GM12873 (cell line): ENCODE results near the gene PMFBP1.

Source experiments
- TF ChIP-seq, protein P1 (sequence below): IDR thresholded peaks from 2 replicates; pipeline ENCODE4 v1.5.1; 2012; ENCODE audit warnings: low read depth, mild to moderate bottlenecking, moderate library complexity, low read length, control low read depth; ENCODE audit not compliant: insufficient read depth; ENCODE audit errors: missing control alignments

The PMFBP1 gene

DNA sequence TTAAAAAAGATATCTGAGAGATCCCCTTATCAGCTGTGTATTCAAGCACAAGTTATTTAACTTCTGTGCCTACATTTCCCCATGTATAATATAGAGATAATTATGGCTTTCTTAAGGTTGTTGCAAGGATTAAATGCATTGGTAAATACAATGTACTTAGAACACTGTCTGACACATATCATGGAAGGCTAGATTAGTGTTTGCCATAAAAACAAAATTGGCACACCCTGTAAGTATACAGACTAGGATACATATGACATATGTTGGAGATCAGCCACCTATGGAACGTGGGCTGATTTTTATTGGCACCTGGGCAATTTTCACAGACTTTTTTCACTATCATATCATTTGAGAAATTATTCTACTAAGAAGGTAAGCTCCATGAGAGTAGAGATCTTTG is 2.2 kb downstream of the PMFBP1 start:
- TF ChIP-seq, protein P1, sequence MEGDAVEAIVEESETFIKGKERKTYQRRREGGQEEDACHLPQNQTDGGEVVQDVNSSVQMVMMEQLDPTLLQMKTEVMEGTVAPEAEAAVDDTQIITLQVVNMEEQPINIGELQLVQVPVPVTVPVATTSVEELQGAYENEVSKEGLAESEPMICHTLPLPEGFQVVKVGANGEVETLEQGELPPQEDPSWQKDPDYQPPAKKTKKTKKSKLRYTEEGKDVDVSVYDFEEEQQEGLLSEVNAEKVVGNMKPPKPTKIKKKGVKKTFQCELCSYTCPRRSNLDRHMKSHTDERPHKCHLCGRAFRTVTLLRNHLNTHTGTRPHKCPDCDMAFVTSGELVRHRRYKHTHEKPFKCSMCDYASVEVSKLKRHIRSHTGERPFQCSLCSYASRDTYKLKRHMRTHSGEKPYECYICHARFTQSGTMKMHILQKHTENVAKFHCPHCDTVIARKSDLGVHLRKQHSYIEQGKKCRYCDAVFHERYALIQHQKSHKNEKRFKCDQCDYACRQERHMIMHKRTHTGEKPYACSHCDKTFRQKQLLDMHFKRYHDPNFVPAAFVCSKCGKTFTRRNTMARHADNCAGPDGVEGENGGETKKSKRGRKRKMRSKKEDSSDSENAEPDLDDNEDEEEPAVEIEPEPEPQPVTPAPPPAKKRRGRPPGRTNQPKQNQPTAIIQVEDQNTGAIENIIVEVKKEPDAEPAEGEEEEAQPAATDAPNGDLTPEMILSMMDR, result no peak

DNA sequence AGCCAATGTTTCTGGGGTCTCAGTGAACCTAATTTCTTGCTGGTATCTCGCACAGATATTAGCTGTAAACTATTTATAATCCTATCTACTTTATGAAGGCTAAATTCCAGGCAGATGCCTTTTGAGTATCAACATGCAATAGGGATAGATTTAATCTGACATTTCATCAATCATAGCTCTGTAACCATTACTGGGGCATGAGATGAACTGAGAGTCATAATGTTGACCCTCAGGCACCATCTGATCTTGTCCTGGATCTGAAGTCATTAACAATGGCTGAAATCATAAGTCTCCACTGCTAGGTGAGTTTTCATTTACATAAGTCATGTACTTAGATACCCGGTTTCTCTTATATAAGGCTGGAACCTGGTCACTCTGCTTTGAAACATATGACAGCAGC is 3.6 kb downstream of the PMFBP1 start:
- TF ChIP-seq, protein P1, result no peak

DNA sequence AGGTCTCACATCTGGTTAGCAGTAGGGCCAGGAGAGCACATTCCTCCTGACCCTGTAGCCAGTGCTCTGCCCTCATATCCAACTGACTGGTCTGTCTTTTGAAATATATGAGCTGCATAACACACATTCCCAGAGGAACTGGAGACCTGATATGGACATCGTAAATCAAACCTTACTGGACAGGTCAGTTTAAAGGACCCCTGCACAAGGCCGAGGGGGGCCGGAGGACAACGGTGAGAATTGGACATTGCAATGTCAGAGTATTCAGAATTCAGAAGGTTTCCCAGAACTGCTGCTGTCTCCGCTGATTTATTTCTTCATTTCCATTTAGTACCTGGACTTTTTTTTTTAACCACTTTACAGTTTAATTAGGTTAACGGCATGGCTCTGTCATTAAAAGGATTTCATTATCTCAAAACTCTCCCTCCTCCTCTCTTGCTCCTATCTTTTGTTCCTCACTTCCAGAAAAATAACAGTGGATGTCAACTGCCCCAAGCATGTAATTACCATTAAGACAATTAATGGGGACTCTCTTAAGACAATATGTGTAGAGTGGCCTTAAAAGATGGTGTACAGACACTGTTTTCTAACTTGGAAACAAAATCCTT is 4.9 kb downstream of the PMFBP1 start:
- TF ChIP-seq, protein P1, result no peak

DNA sequence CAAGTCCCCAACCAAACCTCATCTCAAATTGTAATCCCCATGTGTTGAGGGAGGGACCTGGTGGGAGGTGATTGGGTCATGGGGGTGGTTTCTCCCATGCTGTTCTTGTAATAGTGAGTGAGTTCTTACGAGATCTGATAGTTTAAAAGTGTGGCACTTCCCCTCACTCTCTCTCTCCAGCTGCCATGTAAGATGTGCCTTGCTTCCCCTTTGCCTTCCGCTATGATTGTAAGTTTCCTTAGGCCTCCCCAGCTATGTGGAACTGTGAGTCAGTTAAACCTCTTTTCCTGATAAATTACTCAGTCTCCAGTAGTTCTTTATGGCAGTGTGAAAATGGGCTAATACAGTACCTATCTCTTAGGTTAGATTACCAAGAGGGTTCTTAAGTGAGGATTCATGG is 5.8 kb downstream of the PMFBP1 start:
- TF ChIP-seq, protein P1, result no peak

DNA sequence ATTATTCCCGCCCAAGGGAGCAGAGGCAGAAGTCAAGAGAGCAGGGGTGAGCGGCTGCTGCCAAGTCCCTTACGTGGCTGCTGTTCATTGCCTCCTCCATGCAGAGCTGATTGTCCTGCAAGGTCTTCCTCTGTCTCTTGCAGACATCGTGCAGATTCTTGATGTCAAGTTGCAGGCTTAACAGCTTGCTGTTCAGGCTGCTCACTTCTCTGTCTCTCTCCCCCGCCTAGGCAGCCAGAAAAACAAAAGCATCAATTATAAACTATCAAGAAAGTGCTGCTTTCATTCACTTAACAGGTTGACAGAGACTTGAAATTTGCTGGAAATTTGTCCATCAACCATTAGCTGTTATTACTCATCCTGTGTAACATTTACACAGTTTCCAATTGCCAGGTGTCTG is 7.3 kb downstream of the PMFBP1 start:
- TF ChIP-seq, protein P1, result no peak

DNA sequence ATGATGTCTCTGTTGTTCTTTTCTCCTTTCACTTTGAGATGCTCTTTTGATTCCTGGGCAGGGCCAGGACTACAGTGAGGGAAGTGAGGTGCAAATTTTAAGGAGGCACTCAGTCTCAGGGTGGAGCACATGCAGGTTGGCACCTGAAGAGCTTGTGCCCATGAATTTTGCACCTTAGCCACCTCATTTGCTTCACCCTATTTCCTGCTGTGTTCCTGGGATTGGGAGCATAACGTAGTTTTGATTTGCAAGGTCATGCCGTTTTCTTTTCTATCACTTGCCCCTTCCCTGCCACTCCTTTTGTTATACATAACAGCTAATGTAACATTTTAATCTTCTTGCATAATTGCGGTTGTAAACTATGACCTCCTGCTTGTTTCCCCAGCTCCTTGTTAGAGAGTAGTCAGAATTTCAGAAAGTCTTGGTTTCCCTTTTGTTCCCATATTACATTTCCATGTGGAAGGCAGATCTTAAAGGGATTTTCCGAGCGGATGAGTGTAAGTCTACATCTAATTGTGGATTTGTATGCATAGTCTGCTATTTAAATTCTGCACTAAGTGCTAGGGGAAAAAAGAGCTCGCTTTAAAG is 9.8 kb downstream of the PMFBP1 start:
- TF ChIP-seq, protein P1, result no peak

DNA sequence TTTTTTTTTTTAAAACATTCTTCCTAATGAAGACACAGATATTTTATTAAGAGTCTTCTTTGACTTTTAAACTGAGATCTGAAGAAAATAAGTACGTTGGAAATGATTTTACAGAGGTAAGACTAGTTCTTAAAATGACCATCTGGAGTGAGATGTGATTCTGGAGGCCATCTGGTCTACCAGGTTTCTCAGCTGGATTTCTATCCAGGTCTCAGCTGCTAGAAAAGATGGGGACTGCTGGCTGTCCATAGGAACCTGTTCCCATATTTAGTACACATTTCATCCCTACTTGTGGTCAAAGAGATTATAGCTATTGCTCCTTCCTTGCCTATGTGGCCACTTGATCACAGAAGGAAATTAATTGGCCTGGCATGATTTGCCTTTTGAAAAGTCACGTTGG is 12.2 kb downstream of the PMFBP1 start:
- TF ChIP-seq, protein P1, result no peak
